Ectodermal cell (in vitro differentiated cells): ENCODE measurements around the gene ETV3.

ENCODE experiments used
- H3K27ac ChIP-seq: 2 replicates; pipeline ENCODE4 v1.7.0; 2013; ENCODE audit warnings: mild to moderate bottlenecking, low read depth, low read length; ENCODE audit not compliant: insufficient read depth, poor library complexity, severe bottlenecking
- H3K27me3 ChIP-seq: 2 replicates; pipeline ENCODE4 v1.7.0; 2013; ENCODE audit warnings: mild to moderate bottlenecking, low read length; ENCODE audit not compliant: insufficient read depth, control insufficient read depth, poor library complexity, severe bottlenecking
- H3K36me3 ChIP-seq: one replicate; pipeline ENCODE4 v1.7.0; 2013; ENCODE audit warnings: low read length; ENCODE audit not compliant: control insufficient read depth, insufficient read depth
- H3K4me1 ChIP-seq: one replicate; pipeline ENCODE4 v1.7.0; 2013; ENCODE audit warnings: low read length; ENCODE audit not compliant: control insufficient read depth, insufficient read depth
- H3K4me3 ChIP-seq: 2 replicates; pipeline ENCODE4 v1.7.0; 2013; ENCODE audit warnings: low read depth, low read length, control low read depth; ENCODE audit not compliant: insufficient read depth
- H3K9me3 ChIP-seq: 2 replicates; pipeline ENCODE4 v1.7.0; 2013; ENCODE audit warnings: mild to moderate bottlenecking, low read length, moderate library complexity; ENCODE audit not compliant: control insufficient read depth
- WGBS, 2 experiments: methylation state at CpG; one replicate each; pipeline ENCODE4 v1.1.7; 2013; ENCODE audit warnings: missing lambda C conversion rate in 2 of 2; 5-methylcytosine and 5-hydroxymethylcytosine counted together

The ETV3 gene

GRCh38 chr1:157132616-157133167, 5.5 kb downstream of the ETV3 start:
- WGBS, 2 experiments, result 75 to 94% methylated on average over 2 of the region's 2 CpGs
- no peaks in the 10 kb centered on the region for H3K9me3 ChIP-seq

GRCh38 chr1:157132111-157132510, 6.1 kb downstream of the ETV3 start:
- H3K27ac ChIP-seq, result no peak overlapping the region
- H3K9me3 ChIP-seq, result no peaks in the 10 kb centered on the region
- H3K4me3 ChIP-seq, result no peak overlapping the region
- H3K36me3 ChIP-seq, result peaks cover 46% of the 10 kb centered on the region
- no peaks in the 10 kb centered on the region for H3K27me3 ChIP-seq
- 94 to 96% methylated on average over 5 of the region's 5 CpGs for WGBS, 2 experiments
- peaks cover 3% of the 10 kb centered on the region for H3K4me1 ChIP-seq

More at GRCh38 chr1:157132616-157133167, 5.5 kb downstream of the ETV3 start:
- H3K4me1 ChIP-seq, result peaks cover 4% of the 10 kb centered on the region
- no peak overlapping the region for H3K27ac ChIP-seq
- H3K27me3 ChIP-seq, result no peaks in the 10 kb centered on the region
- H3K4me3 ChIP-seq, result no peak overlapping the region
- H3K36me3 ChIP-seq, result peaks cover 46% of the 10 kb centered on the region

GRCh38 chr1:157131281-157131680, 6.9 kb downstream of the ETV3 start:
- Histone ChIP-seq H3K27me3 (no peaks in the 10 kb centered on the region), H3K4me1 (no peaks in the 10 kb centered on the region), H3K4me3 (no peak overlapping the region), H3K27ac (no peak overlapping the region), H3K36me3 (peaks cover 52% of the 10 kb centered on the region), H3K9me3 (no peaks in the 10 kb centered on the region)
- 98 to 100% methylated on average over 1 to 4 of the region's 4 CpGs for WGBS, 2 experiments

- H3K27me3 ChIP-seq, result no peaks in the 10 kb centered on the region
- H3K9me3 ChIP-seq, result no peaks in the 10 kb centered on the region
- 95 to 97% methylated on average over 7 of the region's 7 CpGs for WGBS, 2 experiments
- peaks cover 18% of the 10 kb centered on the region for H3K36me3 ChIP-seq
- no peak overlapping the region for H3K27ac ChIP-seq
- no peaks in the 10 kb centered on the region for H3K4me1 ChIP-seq
- no peak overlapping the region for H3K4me3 ChIP-seq
Observed at GRCh38 chr1:157124855-157125254, 13.3 kb downstream of the ETV3 start.

GRCh38 chr1:157119448-157119847, 18.7 kb downstream of the ETV3 start:
- Histone ChIP-seq H3K36me3 (no peaks in the 10 kb centered on the region), H3K27ac (no peak overlapping the region), H3K4me3 (no peak overlapping the region), H3K9me3 (no peaks in the 10 kb centered on the region), H3K4me1 (peaks cover 27% of the 10 kb centered on the region), H3K27me3 (no peaks in the 10 kb centered on the region)
- 86 to 88% methylated on average over 2 of the region's 2 CpGs for WGBS, 2 experiments

- WGBS, 2 experiments, result 93 to 94% methylated on average over 9 of the region's 9 CpGs
- Histone ChIP-seq H3K36me3 (no peaks in the 10 kb centered on the region), H3K9me3 (no peaks in the 10 kb centered on the region)
Observed at GRCh38 chr1:157119008-157119407, 19.2 kb downstream of the ETV3 start.

GRCh38 chr1:157117527-157118057, 20.6 kb downstream of the ETV3 start:
- Histone ChIP-seq H3K4me1 (peaks cover 37% of the 10 kb centered on the region), H3K36me3 (no peaks in the 10 kb centered on the region), H3K27ac (no peak overlapping the region), H3K27me3 (no peaks in the 10 kb centered on the region), H3K9me3 (no peaks in the 10 kb centered on the region), H3K4me3 (no peak overlapping the region)
- 73 to 76% methylated on average over 4 of the region's 4 CpGs for WGBS, 2 experiments

More at GRCh38 chr1:157119008-157119407, 19.2 kb downstream of the ETV3 start:
- no peak overlapping the region for H3K27ac ChIP-seq
- H3K4me3 ChIP-seq, result no peak overlapping the region
- peaks cover 27% of the 10 kb centered on the region for H3K4me1 ChIP-seq
- no peaks in the 10 kb centered on the region for H3K27me3 ChIP-seq

- no peak overlapping the region for H3K27ac ChIP-seq
- no peaks in the 10 kb centered on the region for H3K27me3 ChIP-seq
- H3K36me3 ChIP-seq, result no peaks in the 10 kb centered on the region
- H3K4me3 ChIP-seq, result no peak overlapping the region
- peaks cover 46% of the 10 kb centered on the region for H3K4me1 ChIP-seq
- no peaks in the 10 kb centered on the region for H3K9me3 ChIP-seq
Observed at GRCh38 chr1:157116737-157117103, 21.5 kb downstream of the ETV3 start.

- Histone ChIP-seq H3K27ac (no peak overlapping the region), H3K36me3 (no peaks in the 10 kb centered on the region), H3K4me1 (peaks cover 52% of the 10 kb centered on the region), H3K27me3 (no peaks in the 10 kb centered on the region), H3K4me3 (no peak overlapping the region), H3K9me3 (no peaks in the 10 kb centered on the region)
- WGBS, 2 experiments, result 67 to 68% methylated on average over 16 of the region's 16 CpGs
Observed at GRCh38 chr1:157115851-157116736, 22.1 kb downstream of the ETV3 start.

GRCh38 chr1:157115429-157115838, 22.8 kb downstream of the ETV3 start:
- Histone ChIP-seq H3K9me3 (no peaks in the 10 kb centered on the region), H3K27ac (no peak overlapping the region)

More at GRCh38 chr1:157115429-157115838, 22.8 kb downstream of the ETV3 start:
- Histone ChIP-seq H3K27me3 (no peaks in the 10 kb centered on the region), H3K4me1 (peaks cover 55% of the 10 kb centered on the region), H3K36me3 (no peaks in the 10 kb centered on the region), H3K4me3 (no peak overlapping the region)
- WGBS, 2 experiments, result 39 to 43% methylated on average over 3 of the region's 3 CpGs
